ENCODE measurements around the gene KAZN.

DNA sequence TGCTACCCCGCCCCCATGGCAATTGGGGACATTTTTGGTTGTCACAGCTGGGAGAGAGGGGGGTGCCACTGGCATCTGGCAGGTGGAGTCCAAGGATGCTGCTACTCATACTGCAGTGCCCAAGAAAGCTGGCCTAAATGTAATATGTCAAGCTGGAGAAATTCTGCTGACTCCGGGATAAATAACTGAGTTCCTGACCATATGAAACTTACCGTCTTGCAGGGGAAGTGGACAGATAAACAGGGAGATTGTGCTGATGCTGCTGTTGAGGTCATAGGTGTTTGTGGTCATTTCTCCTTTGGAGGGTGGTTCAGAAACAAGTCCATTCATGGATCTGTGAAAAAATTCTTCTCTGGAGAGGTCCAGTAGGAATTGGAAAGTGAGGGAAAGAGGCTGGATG lies 54.4 kb downstream of the KAZN start:
- TF ChIP-seq, protein P1, sequence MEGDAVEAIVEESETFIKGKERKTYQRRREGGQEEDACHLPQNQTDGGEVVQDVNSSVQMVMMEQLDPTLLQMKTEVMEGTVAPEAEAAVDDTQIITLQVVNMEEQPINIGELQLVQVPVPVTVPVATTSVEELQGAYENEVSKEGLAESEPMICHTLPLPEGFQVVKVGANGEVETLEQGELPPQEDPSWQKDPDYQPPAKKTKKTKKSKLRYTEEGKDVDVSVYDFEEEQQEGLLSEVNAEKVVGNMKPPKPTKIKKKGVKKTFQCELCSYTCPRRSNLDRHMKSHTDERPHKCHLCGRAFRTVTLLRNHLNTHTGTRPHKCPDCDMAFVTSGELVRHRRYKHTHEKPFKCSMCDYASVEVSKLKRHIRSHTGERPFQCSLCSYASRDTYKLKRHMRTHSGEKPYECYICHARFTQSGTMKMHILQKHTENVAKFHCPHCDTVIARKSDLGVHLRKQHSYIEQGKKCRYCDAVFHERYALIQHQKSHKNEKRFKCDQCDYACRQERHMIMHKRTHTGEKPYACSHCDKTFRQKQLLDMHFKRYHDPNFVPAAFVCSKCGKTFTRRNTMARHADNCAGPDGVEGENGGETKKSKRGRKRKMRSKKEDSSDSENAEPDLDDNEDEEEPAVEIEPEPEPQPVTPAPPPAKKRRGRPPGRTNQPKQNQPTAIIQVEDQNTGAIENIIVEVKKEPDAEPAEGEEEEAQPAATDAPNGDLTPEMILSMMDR (optimal IDR thresholded peaks at IDR 0.05 in 1 of 3, IDR thresholded peaks at IDR 0.05 in 1 of 3, conservative IDR thresholded peaks at IDR 0.05 in 1 of 3; ENCODE audit: extremely low read depth in 1 of 3, insufficient read depth in 2 of 3, low read length in 3 of 3) = no peak
- TF ChIP-seq EZH2 (IDR thresholded peaks at IDR 0.05; ENCODE audit: low read length) = no peak
